ENCODE results near the gene PIK3C2G. TPM values are rescaled to one million over a fixed set of nuclear protein-coding genes. Genes with fewer than 3 reads are reported as not detected.

The PIK3C2G gene, protein sequence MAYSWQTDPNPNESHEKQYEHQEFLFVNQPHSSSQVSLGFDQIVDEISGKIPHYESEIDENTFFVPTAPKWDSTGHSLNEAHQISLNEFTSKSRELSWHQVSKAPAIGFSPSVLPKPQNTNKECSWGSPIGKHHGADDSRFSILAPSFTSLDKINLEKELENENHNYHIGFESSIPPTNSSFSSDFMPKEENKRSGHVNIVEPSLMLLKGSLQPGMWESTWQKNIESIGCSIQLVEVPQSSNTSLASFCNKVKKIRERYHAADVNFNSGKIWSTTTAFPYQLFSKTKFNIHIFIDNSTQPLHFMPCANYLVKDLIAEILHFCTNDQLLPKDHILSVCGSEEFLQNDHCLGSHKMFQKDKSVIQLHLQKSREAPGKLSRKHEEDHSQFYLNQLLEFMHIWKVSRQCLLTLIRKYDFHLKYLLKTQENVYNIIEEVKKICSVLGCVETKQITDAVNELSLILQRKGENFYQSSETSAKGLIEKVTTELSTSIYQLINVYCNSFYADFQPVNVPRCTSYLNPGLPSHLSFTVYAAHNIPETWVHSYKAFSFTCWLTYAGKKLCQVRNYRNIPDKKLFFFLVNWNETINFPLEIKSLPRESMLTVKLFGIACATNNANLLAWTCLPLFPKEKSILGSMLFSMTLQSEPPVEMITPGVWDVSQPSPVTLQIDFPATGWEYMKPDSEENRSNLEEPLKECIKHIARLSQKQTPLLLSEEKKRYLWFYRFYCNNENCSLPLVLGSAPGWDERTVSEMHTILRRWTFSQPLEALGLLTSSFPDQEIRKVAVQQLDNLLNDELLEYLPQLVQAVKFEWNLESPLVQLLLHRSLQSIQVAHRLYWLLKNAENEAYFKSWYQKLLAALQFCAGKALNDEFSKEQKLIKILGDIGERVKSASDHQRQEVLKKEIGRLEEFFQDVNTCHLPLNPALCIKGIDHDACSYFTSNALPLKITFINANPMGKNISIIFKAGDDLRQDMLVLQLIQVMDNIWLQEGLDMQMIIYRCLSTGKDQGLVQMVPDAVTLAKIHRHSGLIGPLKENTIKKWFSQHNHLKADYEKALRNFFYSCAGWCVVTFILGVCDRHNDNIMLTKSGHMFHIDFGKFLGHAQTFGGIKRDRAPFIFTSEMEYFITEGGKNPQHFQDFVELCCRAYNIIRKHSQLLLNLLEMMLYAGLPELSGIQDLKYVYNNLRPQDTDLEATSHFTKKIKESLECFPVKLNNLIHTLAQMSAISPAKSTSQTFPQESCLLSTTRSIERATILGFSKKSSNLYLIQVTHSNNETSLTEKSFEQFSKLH (N-terminal part only)
- total RNA-seq (2016; rRNA removed; fragmentation: Illumina TruSeq; extraction: Trizol) (not detected in 2 replicates), polyA plus RNA-seq (2011; rRNA removed) (not detected in 2 replicates), polyA minus RNA-seq (2011; rRNA and poly(A)+ RNA removed; ENCODE audit: low replicate concordance) (not detected in 2 replicates), Bru-seq, nascent RNA (percentile 4 among the genes with signal in this experiment), BruChase-seq, experiment 1, labeled RNA remaining after a 6-hour chase (percentile 1 among the genes with signal in this experiment), BruChase-seq, experiment 2, labeled RNA remaining after a 2-hour chase (percentile 1 among the genes with signal in this experiment)
- not detected in 2 replicates for total RNA-seq (2016; cell fraction: cytosol; rRNA removed; fragmentation: Illumina TruSeq; extraction: Trizol; ENCODE audit: low read depth)
- not detected in 2 replicates for total RNA-seq (2016; cell fraction: insoluble cytoplasmic fraction; rRNA removed; fragmentation: Illumina TruSeq; extraction: Trizol)
- not detected in 2 replicates for total RNA-seq (2016; cell fraction: membrane; rRNA removed; fragmentation: Illumina TruSeq; extraction: Trizol)
- total RNA-seq (2016; cell fraction: nucleus; rRNA removed; fragmentation: Illumina TruSeq; extraction: Trizol), result not detected in 2 replicates
- not detected in 2 replicates for polyA plus RNA-seq (2011; cell fraction: cytosol; rRNA removed)
- polyA plus RNA-seq (2011; cell fraction: nucleus; rRNA removed), result not detected in 2 replicates
- polyA plus RNA-seq (2012), result not detected in 2 replicates
- not detected in 2 replicates for polyA plus RNA-seq (2016; cell fraction: cytosol; fragmentation: Illumina TruSeq; extraction: Trizol; ENCODE audit: low read depth)
- not detected in 2 replicates for polyA plus RNA-seq (2016; cell fraction: insoluble cytoplasmic fraction; fragmentation: Illumina TruSeq; extraction: Trizol; ENCODE audit: low read depth)
- polyA plus RNA-seq (2016; cell fraction: membrane; fragmentation: Illumina TruSeq; extraction: Trizol; ENCODE audit: low read depth), result not detected in 2 replicates
- polyA plus RNA-seq (2016; cell fraction: nucleus; fragmentation: Illumina TruSeq; extraction: Trizol; ENCODE audit: insufficient read depth, low read depth), result not detected in 2 replicates
- not detected in 2 replicates for polyA minus RNA-seq (2011; cell fraction: cytosol; rRNA and poly(A)+ RNA removed)
- polyA minus RNA-seq (2011; cell fraction: nucleus; rRNA and poly(A)+ RNA removed), result not detected in 2 replicates
- long read RNA-seq, experiment 1, result 0 reads
- long read RNA-seq, experiment 2, result 0 reads

DNA sequence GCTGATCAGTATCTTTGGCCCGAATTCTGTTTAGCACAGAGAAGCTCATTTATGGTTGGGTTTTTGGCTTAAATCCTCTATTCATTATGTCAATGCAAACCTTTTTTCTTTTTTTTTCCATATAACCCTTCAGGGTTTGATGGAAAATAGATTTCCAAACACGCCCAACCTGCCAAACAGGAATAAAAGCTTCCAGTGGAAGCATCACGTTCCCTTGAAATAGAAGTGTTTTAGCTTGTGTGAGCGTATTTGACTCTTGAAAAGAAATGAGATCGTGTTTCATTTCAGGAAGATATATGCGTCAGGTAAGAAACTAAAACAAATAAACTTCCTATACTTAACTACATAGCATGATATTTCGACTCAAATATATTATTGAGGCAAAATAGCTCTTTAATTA lies at the start of gene PIK3C2G:
Gene PIK3C2G (plus strand): TSS at position 246 of the 400 bp plus-strand sequence. CDS start 20,564 bp downstream, outside the sequence.
- in situ Hi-C loops (cut with HindIII; ENCODE audit: extremely low pct_ligation_motif_present, low pct_unique_long_range_greater_than_20kb), result no loop called here
- H3K36me3 ChIP-seq (replicated peaks in 1 of 2; ENCODE audit: control insufficient read depth in 1 of 2, insufficient read depth in 2 of 2, low read length in 2 of 2), result no peaks in the 10 kb centered on the region
- CTCF ChIA-PET (ENCODE audit: low intra/inter-chr PET ratio, low total read pairs), result no interaction called here
- FAIRE-seq (no peak), DNase-seq (ENCODE audit: low spot score) (no peak), ATAC-seq (no peak)
- H3K79me2 ChIP-seq (ENCODE audit: insufficient read depth, low read length), result no peaks in the 10 kb centered on the region
- H3K9ac ChIP-seq (ENCODE audit: insufficient read depth, low read depth, low read length), result no peak within 1 kb of the TSS
- no peak within 1 kb of the TSS for H3K4me2 ChIP-seq (ENCODE audit: low read depth, low read length)
- H3K4me1 ChIP-seq (ENCODE audit: insufficient read depth, low read length), result no peaks in the 10 kb centered on the region
- no peaks in the 10 kb centered on the region for H3K27me3 ChIP-seq (ENCODE audit: control insufficient read depth in 1 of 2, insufficient read depth in 2 of 2, low read length in 2 of 2)
- intact Hi-C loops (cut with micrococcal nuclease; ENCODE audit: unreplicated experiment), result no loop called here
- H3K4me3 ChIP-seq (replicated peaks in 1 of 3; ENCODE audit: insufficient read depth in 1 of 3, low read depth in 2 of 3, low read length in 3 of 3), result no peak within 1 kb of the TSS
- POLR2A ChIA-PET, result no interaction called here
- WGBS (ENCODE audit: low lambda C conversion rate), result 34% methylated on average over 7 of the region's 7 CpGs
- H3K27ac ChIP-seq (ENCODE audit: extremely low read length, insufficient read depth, low read length), result no peak within 1 kb of the TSS
- no peaks in the 10 kb centered on the region for H4K20me1 ChIP-seq (ENCODE audit: insufficient read depth, low read length)
- BruUV-seq (replicated peaks), result no TSS peak
- H3K9me3 ChIP-seq (ENCODE audit: low read length), result no peaks in the 10 kb centered on the region
- H2AFZ ChIP-seq (ENCODE audit: low read length), result no peak within 1 kb of the TSS
- TF ChIP-seq ZKSCAN8 (CRISPR knock-in tag; IDR thresholded peaks at IDR 0.05; ENCODE audit: borderline replicate concordance) (no peak), DNMT1 (CRISPR knock-in tag; IDR thresholded peaks at IDR 0.05) (no peak), NFIB (CRISPR knock-in tag; IDR thresholded peaks at IDR 0.05; ENCODE audit: borderline replicate concordance) (no peak), ZKSCAN1 (IDR thresholded peaks at IDR 0.05; ENCODE audit: low read length) (no peak)
- TF ChIP-seq, protein P1, sequence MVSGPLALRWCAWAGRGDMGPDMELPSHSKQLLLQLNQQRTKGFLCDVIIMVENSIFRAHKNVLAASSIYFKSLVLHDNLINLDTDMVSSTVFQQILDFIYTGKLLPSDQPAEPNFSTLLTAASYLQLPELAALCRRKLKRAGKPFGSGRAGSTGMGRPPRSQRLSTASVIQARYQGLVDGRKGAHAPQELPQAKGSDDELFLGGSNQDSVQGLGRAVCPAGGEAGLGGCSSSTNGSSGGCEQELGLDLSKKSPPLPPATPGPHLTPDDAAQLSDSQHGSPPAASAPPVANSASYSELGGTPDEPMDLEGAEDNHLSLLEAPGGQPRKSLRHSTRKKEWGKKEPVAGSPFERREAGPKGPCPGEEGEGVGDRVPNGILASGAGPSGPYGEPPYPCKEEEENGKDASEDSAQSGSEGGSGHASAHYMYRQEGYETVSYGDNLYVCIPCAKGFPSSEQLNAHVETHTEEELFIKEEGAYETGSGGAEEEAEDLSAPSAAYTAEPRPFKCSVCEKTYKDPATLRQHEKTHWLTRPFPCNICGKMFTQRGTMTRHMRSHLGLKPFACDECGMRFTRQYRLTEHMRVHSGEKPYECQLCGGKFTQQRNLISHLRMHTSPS (CRISPR knock-in tag; IDR thresholded peaks at IDR 0.05; ENCODE audit: low read depth), result no peak
- TF ChIP-seq, protein P2, sequence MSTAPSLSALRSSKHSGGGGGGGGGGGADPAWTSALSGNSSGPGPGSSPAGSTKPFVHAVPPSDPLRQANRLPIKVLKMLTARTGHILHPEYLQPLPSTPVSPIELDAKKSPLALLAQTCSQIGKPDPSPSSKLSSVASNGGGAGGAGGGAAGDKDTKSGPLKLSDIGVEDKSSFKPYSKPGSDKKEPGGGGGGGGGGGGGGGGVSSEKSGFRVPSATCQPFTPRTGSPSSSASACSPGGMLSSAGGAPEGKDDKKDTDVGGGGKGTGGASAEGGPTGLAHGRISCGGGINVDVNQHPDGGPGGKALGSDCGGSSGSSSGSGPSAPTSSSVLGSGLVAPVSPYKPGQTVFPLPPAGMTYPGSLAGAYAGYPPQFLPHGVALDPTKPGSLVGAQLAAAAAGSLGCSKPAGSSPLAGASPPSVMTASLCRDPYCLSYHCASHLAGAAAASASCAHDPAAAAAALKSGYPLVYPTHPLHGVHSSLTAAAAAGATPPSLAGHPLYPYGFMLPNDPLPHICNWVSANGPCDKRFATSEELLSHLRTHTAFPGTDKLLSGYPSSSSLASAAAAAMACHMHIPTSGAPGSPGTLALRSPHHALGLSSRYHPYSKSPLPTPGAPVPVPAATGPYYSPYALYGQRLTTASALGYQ (CRISPR knock-in tag; IDR thresholded peaks at IDR 0.05), result no peak
- TF ChIP-seq, protein P3, sequence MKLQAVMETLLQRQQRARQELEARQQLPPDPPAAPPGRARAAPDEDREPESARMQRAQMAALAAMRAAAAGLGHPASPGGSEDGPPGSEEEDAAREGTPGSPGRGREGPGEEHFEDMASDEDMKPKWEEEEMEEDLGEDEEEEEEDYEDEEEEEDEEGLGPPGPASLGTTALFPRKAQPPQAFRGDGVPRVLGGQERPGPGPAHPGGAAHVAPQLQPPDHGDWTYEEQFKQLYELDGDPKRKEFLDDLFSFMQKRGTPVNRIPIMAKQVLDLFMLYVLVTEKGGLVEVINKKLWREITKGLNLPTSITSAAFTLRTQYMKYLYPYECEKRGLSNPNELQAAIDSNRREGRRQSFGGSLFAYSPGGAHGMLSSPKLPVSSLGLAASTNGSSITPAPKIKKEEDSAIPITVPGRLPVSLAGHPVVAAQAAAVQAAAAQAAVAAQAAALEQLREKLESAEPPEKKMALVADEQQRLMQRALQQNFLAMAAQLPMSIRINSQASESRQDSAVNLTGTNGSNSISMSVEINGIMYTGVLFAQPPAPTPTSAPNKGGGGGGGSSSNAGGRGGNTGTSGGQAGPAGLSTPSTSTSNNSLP (IDR thresholded peaks at IDR 0.05; ENCODE audit: low read depth, low read length), result no peak
- TF ChIP-seq, protein P4, sequence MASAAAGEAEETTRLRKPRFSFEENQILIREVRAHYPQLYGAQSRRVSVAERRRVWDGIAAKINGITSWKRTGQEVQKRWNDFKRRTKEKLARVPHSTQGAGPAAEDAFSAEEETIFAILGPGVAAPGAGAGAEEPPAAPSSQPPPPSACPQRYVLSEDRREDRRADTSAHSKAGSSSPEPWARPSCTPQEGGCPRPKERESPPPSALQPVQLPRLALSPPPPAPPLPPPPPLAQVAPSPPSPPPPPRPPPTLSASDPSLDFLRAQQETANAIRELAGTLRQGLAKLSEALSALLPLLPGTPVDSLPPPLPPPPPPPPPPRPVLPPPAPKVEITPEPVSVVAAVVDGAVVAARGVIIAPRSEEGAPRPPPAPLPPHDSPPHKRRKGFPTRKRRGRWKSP (CRISPR knock-in tag; IDR thresholded peaks at IDR 0.05), result no peak
